GM12892 (cell line): ENCODE measurements around the gene PRKAA2.

Experiments
- POLR2AphosphoS5 ChIP-seq: IDR thresholded peaks from 2 replicates; pipeline ENCODE4 v1.6.1; 2011; ENCODE audit warnings: low read depth, low read length, control low read depth
- TAF1 ChIP-seq: IDR thresholded peaks from 2 replicates; pipeline ENCODE4 v1.6.1; 2011; ENCODE audit warnings: low read depth, mild to moderate bottlenecking, control low read depth, low read length, borderline replicate concordance

- no peak for TF ChIP-seq POLR2AphosphoS5
- no peak for TF ChIP-seq TAF1
These were observed 41.1 kb downstream of the PRKAA2 start for GRCh38 chr1:56686169-56686568.
